ENCODE measurements around the gene MET.

Gene MET

GRCh38 chr7:116832692-116833091 lies 160.7 kb downstream of the MET start:
- Histone ChIP-seq H3K27ac (ENCODE audit: low read depth, low read length) (no peak overlapping the region), H3K9me3 (ENCODE audit: insufficient read depth, low read length) (no peaks in the 10 kb centered on the region), H2AFZ (ENCODE audit: low read depth, low read length, severe bottlenecking) (no peak overlapping the region), H3K4me3 (ENCODE audit: insufficient read depth, low read length, poor library complexity, severe bottlenecking) (no peak overlapping the region), H3K36me3 (ENCODE audit: low read length) (no peaks in the 10 kb centered on the region), H3K79me2 (ENCODE audit: insufficient read depth, low read length) (no peaks in the 10 kb centered on the region), H4K20me1 (ENCODE audit: low read depth, low read length) (no peaks in the 10 kb centered on the region), H3F3A (ENCODE audit: insufficient read depth) (no peaks in the 10 kb centered on the region), H3K9ac (ENCODE audit: low read length) (no peak overlapping the region), H3K27me3 (ENCODE audit: low read length) (no peaks in the 10 kb centered on the region), H3K4me2 (ENCODE audit: low read depth, low read length, poor library complexity, severe bottlenecking) (no peak overlapping the region), H3K9me2 (replicated peaks; ENCODE audit: insufficient read depth, low read length) (no peaks in the 10 kb centered on the region)
- no peak for TF ChIP-seq EZH2phosphoT487 (conservative IDR thresholded peaks at IDR 0.05; ENCODE audit: low read length)
- TF ChIP-seq CTCF (IDR thresholded peaks at IDR 0.05; ENCODE audit: insufficient read depth, low read length, poor library complexity, severe bottlenecking): no peak

- Histone ChIP-seq H3K4me3 (ENCODE audit: insufficient read depth, low read length, poor library complexity, severe bottlenecking) (no peak overlapping the region), H3K79me2 (ENCODE audit: insufficient read depth, low read length) (no peaks in the 10 kb centered on the region), H3K27ac (ENCODE audit: low read depth, low read length) (no peak overlapping the region), H3K9me2 (replicated peaks; ENCODE audit: insufficient read depth, low read length) (no peaks in the 10 kb centered on the region), H4K20me1 (ENCODE audit: low read depth, low read length) (no peaks in the 10 kb centered on the region), H3K27me3 (ENCODE audit: low read length) (no peaks in the 10 kb centered on the region), H3K9me3 (ENCODE audit: insufficient read depth, low read length) (no peaks in the 10 kb centered on the region), H3K4me2 (ENCODE audit: low read depth, low read length, poor library complexity, severe bottlenecking) (no peak overlapping the region), H2AFZ (ENCODE audit: low read depth, low read length, severe bottlenecking) (no peak overlapping the region), H3K9ac (ENCODE audit: low read length) (no peak overlapping the region), H3F3A (ENCODE audit: insufficient read depth) (no peaks in the 10 kb centered on the region), H3K36me3 (ENCODE audit: low read length) (no peaks in the 10 kb centered on the region)
- no peak for TF ChIP-seq CTCF (IDR thresholded peaks at IDR 0.05; ENCODE audit: insufficient read depth, low read length, poor library complexity, severe bottlenecking)
- TF ChIP-seq EZH2phosphoT487 (conservative IDR thresholded peaks at IDR 0.05; ENCODE audit: low read length): no peak
Observed at GRCh38 chr7:116834815-116835504, 163.0 kb downstream of the MET start.

GRCh38 chr7:116836048-116836447 lies 164.1 kb downstream of the MET start:
- no peak overlapping the region for H3K27ac ChIP-seq (ENCODE audit: low read depth, low read length)
- H3K27me3 ChIP-seq (ENCODE audit: low read length): no peaks in the 10 kb centered on the region
- no peaks in the 10 kb centered on the region for H3K79me2 ChIP-seq (ENCODE audit: insufficient read depth, low read length)
- H3F3A ChIP-seq (ENCODE audit: insufficient read depth): no peaks in the 10 kb centered on the region
- H3K4me2 ChIP-seq (ENCODE audit: low read depth, low read length, poor library complexity, severe bottlenecking): no peak overlapping the region
- H3K36me3 ChIP-seq (ENCODE audit: low read length): no peaks in the 10 kb centered on the region
- no peaks in the 10 kb centered on the region for H3K9me3 ChIP-seq (ENCODE audit: insufficient read depth, low read length)
- no peaks in the 10 kb centered on the region for H4K20me1 ChIP-seq (ENCODE audit: low read depth, low read length)
- H3K9me2 ChIP-seq (replicated peaks; ENCODE audit: insufficient read depth, low read length): no peaks in the 10 kb centered on the region
- no peak overlapping the region for H2AFZ ChIP-seq (ENCODE audit: low read depth, low read length, severe bottlenecking)
- H3K9ac ChIP-seq (ENCODE audit: low read length): no peak overlapping the region
- TF ChIP-seq CTCF (IDR thresholded peaks at IDR 0.05; ENCODE audit: insufficient read depth, low read length, poor library complexity, severe bottlenecking) (no peak), EZH2phosphoT487 (conservative IDR thresholded peaks at IDR 0.05; ENCODE audit: low read length) (no peak)
- H3K4me3 ChIP-seq (ENCODE audit: insufficient read depth, low read length, poor library complexity, severe bottlenecking): no peak overlapping the region

Data from SU-DHL-6 (cell line).